MM.1S (cell line): ENCODE data around the gene TMEM143.

ENCODE experiments used
- EZH2 ChIP-seq: fragments of 300-600 bp; sonication (generic); optimal IDR thresholded peaks from 2 replicates; pipeline ENCODE3; 2017; ENCODE audit warnings: low read depth, mild to moderate bottlenecking, antibody characterized with exemption, low read length, mixed read lengths
- TF ChIP-seq, protein P1 (sequence below): fragments of 300-600 bp; sonication (generic); IDR thresholded peaks from 2 replicates; pipeline ENCODE4 v1.5.1; 2016; ENCODE audit warnings: antibody characterized with exemption, low read length, mixed read lengths

DNA sequence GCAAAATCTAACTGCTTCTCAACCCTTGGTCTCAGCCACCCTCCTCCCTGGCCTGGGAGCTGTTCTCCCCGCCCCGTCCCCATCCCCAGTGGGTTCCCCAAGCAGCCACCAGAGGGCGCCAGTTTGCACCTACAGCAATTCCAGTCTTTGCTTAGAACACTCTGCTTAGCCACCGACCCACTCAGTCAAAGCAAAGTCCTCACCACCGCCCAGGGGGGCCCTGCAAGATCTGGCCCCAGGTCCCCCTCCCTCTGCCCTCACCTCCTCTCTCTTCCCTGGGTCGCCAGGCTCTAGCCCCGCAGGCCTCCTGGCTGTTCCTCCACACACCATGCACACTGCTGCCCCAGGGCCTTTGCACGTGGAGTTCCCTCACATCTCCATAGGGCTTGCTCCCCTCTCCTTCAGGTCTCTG is 12.4 kb downstream of the TMEM143 start:
- TF ChIP-seq, protein P1, sequence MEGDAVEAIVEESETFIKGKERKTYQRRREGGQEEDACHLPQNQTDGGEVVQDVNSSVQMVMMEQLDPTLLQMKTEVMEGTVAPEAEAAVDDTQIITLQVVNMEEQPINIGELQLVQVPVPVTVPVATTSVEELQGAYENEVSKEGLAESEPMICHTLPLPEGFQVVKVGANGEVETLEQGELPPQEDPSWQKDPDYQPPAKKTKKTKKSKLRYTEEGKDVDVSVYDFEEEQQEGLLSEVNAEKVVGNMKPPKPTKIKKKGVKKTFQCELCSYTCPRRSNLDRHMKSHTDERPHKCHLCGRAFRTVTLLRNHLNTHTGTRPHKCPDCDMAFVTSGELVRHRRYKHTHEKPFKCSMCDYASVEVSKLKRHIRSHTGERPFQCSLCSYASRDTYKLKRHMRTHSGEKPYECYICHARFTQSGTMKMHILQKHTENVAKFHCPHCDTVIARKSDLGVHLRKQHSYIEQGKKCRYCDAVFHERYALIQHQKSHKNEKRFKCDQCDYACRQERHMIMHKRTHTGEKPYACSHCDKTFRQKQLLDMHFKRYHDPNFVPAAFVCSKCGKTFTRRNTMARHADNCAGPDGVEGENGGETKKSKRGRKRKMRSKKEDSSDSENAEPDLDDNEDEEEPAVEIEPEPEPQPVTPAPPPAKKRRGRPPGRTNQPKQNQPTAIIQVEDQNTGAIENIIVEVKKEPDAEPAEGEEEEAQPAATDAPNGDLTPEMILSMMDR: peak; percentile 94
- no peak for TF ChIP-seq EZH2
